ENCODE data around the gene NOL4L.

NOL4L gene

GRCh38 chr20:32490942-32491763 is 94.0 kb downstream of the NOL4L start:
- H3K4me3 ChIP-seq (ENCODE audit: low read depth, low read length) = no peak overlapping the region
- no peak for DNase-seq (ENCODE audit: low read depth)
- TF ChIP-seq MYC (IDR thresholded peaks at IDR 0.05; ENCODE audit: low read depth, low read length) (no peak), CTCF (IDR thresholded peaks at IDR 0.05; ENCODE audit: low read depth, low read length) (no peak), POLR2A (IDR thresholded peaks at IDR 0.05; ENCODE audit: extremely low read depth, insufficient read length) (no peak), MAX (IDR thresholded peaks at IDR 0.05; ENCODE audit: low read depth, low read length) (no peak)

- no peak for DNase-seq (ENCODE audit: low read depth)
- H3K4me3 ChIP-seq (ENCODE audit: low read depth, low read length) = no peak overlapping the region
- TF ChIP-seq POLR2A (IDR thresholded peaks at IDR 0.05; ENCODE audit: extremely low read depth, insufficient read length) = no peak
- TF ChIP-seq MAX (IDR thresholded peaks at IDR 0.05; ENCODE audit: low read depth, low read length) = no peak
- TF ChIP-seq MYC (IDR thresholded peaks at IDR 0.05; ENCODE audit: low read depth, low read length) = no peak
- no peak for TF ChIP-seq CTCF (IDR thresholded peaks at IDR 0.05; ENCODE audit: low read depth, low read length)
Measured at GRCh38 chr20:32488066-32488838, 96.9 kb downstream of the NOL4L start.

- no peak overlapping the region for H3K4me3 ChIP-seq (ENCODE audit: low read depth, low read length)
- no peak for TF ChIP-seq MAX (IDR thresholded peaks at IDR 0.05; ENCODE audit: low read depth, low read length)
- TF ChIP-seq MYC (IDR thresholded peaks at IDR 0.05; ENCODE audit: low read depth, low read length) = no peak
- TF ChIP-seq POLR2A (IDR thresholded peaks at IDR 0.05; ENCODE audit: extremely low read depth, insufficient read length) = no peak
- TF ChIP-seq CTCF (IDR thresholded peaks at IDR 0.05; ENCODE audit: low read depth, low read length) = no peak
- DNase-seq (ENCODE audit: low read depth) = no peak
Measured at GRCh38 chr20:32487381-32487780, 97.8 kb downstream of the NOL4L start.

GRCh38 chr20:32485770-32486478 is 99.2 kb downstream of the NOL4L start:
- H3K4me3 ChIP-seq (ENCODE audit: low read depth, low read length) = no peak overlapping the region
- TF ChIP-seq MYC (IDR thresholded peaks at IDR 0.05; ENCODE audit: low read depth, low read length) = 0 out of 2 replicates have a peak, but pooled peaks have one; percentile 4
- TF ChIP-seq MAX (IDR thresholded peaks at IDR 0.05; ENCODE audit: low read depth, low read length) = no peak
- no peak for DNase-seq (ENCODE audit: low read depth)

- TF ChIP-seq MYC (IDR thresholded peaks at IDR 0.05; ENCODE audit: low read depth, low read length) (peak; percentile 49; the same call in 1 of the 2 replicates), MAX (IDR thresholded peaks at IDR 0.05; ENCODE audit: low read depth, low read length) (peak; percentile 78), CTCF (IDR thresholded peaks at IDR 0.05; ENCODE audit: low read depth, low read length) (peak; percentile 91), POLR2A (IDR thresholded peaks at IDR 0.05; ENCODE audit: extremely low read depth, insufficient read length) (no peak)
- peak overlapping the region; percentile 62 for H3K4me3 ChIP-seq (ENCODE audit: low read depth, low read length)
- DNase-seq (ENCODE audit: low read depth) = peak; percentile 87
Measured at GRCh38 chr20:32484958-32485769, 100.0 kb downstream of the NOL4L start.

Measured in NB4 (cell line).